Measurements from ENCODE around the gene LCA5.

GRCh38 chr6:79546186-79546585, 9.0 kb upstream of the LCA5 start:
- no peak for TF ChIP-seq CTCF (IDR thresholded peaks at IDR 0.05)
- no peak for TF ChIP-seq POLR2A (IDR thresholded peaks at IDR 0.05)

Data from heart left ventricle (tissue), 13 donors.